Mesendoderm (in vitro differentiated cells): ENCODE measurements around the gene MUC12.

Experiments used
- DNase-seq: peaks from one replicate; pipeline ENCODE4 v3.0.0; 2013
- H2AK5ac ChIP-seq: 2 replicates; pipeline ENCODE4 v1.6.1; 2013; ENCODE audit warnings: low read length, inconsistent platforms
- H2BK120ac ChIP-seq: 2 replicates; pipeline ENCODE4 v1.6.1; 2013; ENCODE audit warnings: low read depth, mild to moderate bottlenecking, low read length, moderate library complexity, mixed read lengths
- H2BK15ac ChIP-seq: replicated peaks from 2 replicates; pipeline ENCODE4 v1.6.1; 2013; ENCODE audit warnings: low read depth, mild to moderate bottlenecking, moderate library complexity
- H2BK5ac ChIP-seq: 2 replicates; pipeline ENCODE4 v1.6.1; 2013; ENCODE audit warnings: low read length, inconsistent platforms
- H3K18ac ChIP-seq: 2 replicates; pipeline ENCODE4 v1.6.1; 2013; ENCODE audit warnings: mild to moderate bottlenecking, low read length, mixed read lengths
- H3K23ac ChIP-seq: one replicate; pipeline ENCODE4 v1.6.1; 2013; ENCODE audit warnings: low read length
- H3K27ac ChIP-seq: 2 replicates; pipeline ENCODE4 v1.5.1; 2013; ENCODE audit warnings: low read depth, mild to moderate bottlenecking, inconsistent platforms, low read length, moderate library complexity
- H3K27me3 ChIP-seq: 2 replicates; pipeline ENCODE4 v1.6.1; 2013; ENCODE audit warnings: low read length, control low read depth, mild to moderate bottlenecking, inconsistent platforms; ENCODE audit not compliant: insufficient read depth, poor library complexity
- H3K36me3 ChIP-seq: 2 replicates; pipeline ENCODE4 v1.6.1; 2013; ENCODE audit warnings: low read length, inconsistent platforms; ENCODE audit not compliant: control insufficient read depth, insufficient read depth
- H3K4ac ChIP-seq: one replicate; pipeline ENCODE4 v1.6.1; 2013; ENCODE audit warnings: low read depth, mild to moderate bottlenecking, low read length, moderate library complexity
- H3K4me1 ChIP-seq: 2 replicates; pipeline ENCODE4 v1.6.1; 2013; ENCODE audit warnings: low read depth, low read length, inconsistent platforms; ENCODE audit not compliant: control insufficient read depth
- H3K4me2 ChIP-seq: 2 replicates; pipeline ENCODE4 v1.6.1; 2013; ENCODE audit warnings: low read length
- H3K4me3 ChIP-seq: 2 replicates; pipeline ENCODE4 v1.5.1; 2013; ENCODE audit warnings: mild to moderate bottlenecking, low read length
- H3K56ac ChIP-seq: one replicate; pipeline ENCODE4 v1.6.1; 2013; ENCODE audit warnings: low read length
- H3K79me1 ChIP-seq: 2 replicates; pipeline ENCODE4 v1.6.1; 2013; ENCODE audit warnings: low read length, inconsistent platforms
- H3K79me2 ChIP-seq: 2 replicates; pipeline ENCODE4 v1.6.1; 2013; ENCODE audit warnings: mild to moderate bottlenecking, low read length; ENCODE audit not compliant: control insufficient read depth, insufficient read depth
- H3K9ac ChIP-seq: 2 replicates; pipeline ENCODE4 v1.6.1; 2013; ENCODE audit warnings: low read length, inconsistent platforms
- H4K5ac ChIP-seq: one replicate; pipeline ENCODE4 v1.6.1; 2013; ENCODE audit warnings: low read length
- H4K8ac ChIP-seq: one replicate; pipeline ENCODE4 v1.6.1; 2013; ENCODE audit warnings: low read depth, mild to moderate bottlenecking, control low read depth, low read length, moderate library complexity
- WGBS: extraction: QIAGEN DNeasy Blood & Tissue Kit; methylation state at CpG from one replicate; pipeline ENCODE4 v1.1.7; 2013; ENCODE audit warnings: low lambda C conversion rate, missing lambda C conversion rate; ENCODE audit not compliant: insufficient coverage; ENCODE audit errors: extremely low coverage; 5-methylcytosine and 5-hydroxymethylcytosine counted together

Gene MUC12

GRCh38 chr7:100963874-100964273, 5.5 kb upstream of the MUC12 start:
- Histone ChIP-seq H4K8ac (no peak overlapping the region), H3K27ac (no peak overlapping the region), H2BK15ac (no peak overlapping the region), H4K5ac (no peak overlapping the region), H3K79me2 (no peaks in the 10 kb centered on the region), H3K4me3 (no peak overlapping the region), H3K9ac (no peak overlapping the region), H3K56ac (no peak overlapping the region), H2AK5ac (no peak overlapping the region), H3K23ac (no peak overlapping the region), H2BK120ac (no peak overlapping the region), H3K36me3 (no peaks in the 10 kb centered on the region), H3K4me1 (peaks cover 11% of the 10 kb centered on the region), H3K4ac (no peak overlapping the region), H3K79me1 (peaks cover 2% of the 10 kb centered on the region), H3K27me3 (no peaks in the 10 kb centered on the region), H3K4me2 (no peak overlapping the region), H3K18ac (no peak overlapping the region), H2BK5ac (no peak overlapping the region)
- WGBS: no CpG with 5 or more reads among the region's 8 CpGs
- DNase-seq: no peak

GRCh38 chr7:100964630-100965029, 4.7 kb upstream of the MUC12 start:
- no CpG with 5 or more reads among the region's 7 CpGs for WGBS
- no peaks in the 10 kb centered on the region for H3K36me3 ChIP-seq

GRCh38 chr7:100965045-100965722, 4.2 kb upstream of the MUC12 start:
- Histone ChIP-seq H4K8ac (no peak overlapping the region), H3K27ac (no peak overlapping the region), H3K23ac (no peak overlapping the region), H4K5ac (no peak overlapping the region), H2BK15ac (no peak overlapping the region), H2BK120ac (no peak overlapping the region), H3K4ac (no peak overlapping the region), H3K79me1 (peaks cover 2% of the 10 kb centered on the region), H2AK5ac (no peak overlapping the region), H3K27me3 (no peaks in the 10 kb centered on the region), H3K4me3 (peak overlapping the region; percentile 23), H2BK5ac (no peak overlapping the region), H3K79me2 (no peaks in the 10 kb centered on the region), H3K36me3 (no peaks in the 10 kb centered on the region), H3K9ac (peak overlapping the region; percentile 59), H3K4me1 (peaks cover 11% of the 10 kb centered on the region), H3K4me2 (peak overlapping the region; percentile 73), H3K18ac (no peak overlapping the region), H3K56ac (peak overlapping the region; percentile 88)
- WGBS: no CpG with 5 or more reads among the region's 25 CpGs
- peak; percentile 38 for DNase-seq

More at GRCh38 chr7:100964630-100965029, 4.7 kb upstream of the MUC12 start:
- Histone ChIP-seq H3K56ac (peak overlapping the region; percentile 63), H3K27me3 (no peaks in the 10 kb centered on the region), H3K4ac (no peak overlapping the region), H3K27ac (no peak overlapping the region), H4K5ac (no peak overlapping the region), H3K4me2 (no peak overlapping the region), H3K4me3 (no peak overlapping the region), H2BK120ac (no peak overlapping the region), H2BK5ac (no peak overlapping the region), H3K4me1 (peaks cover 11% of the 10 kb centered on the region), H2AK5ac (no peak overlapping the region), H3K79me2 (no peaks in the 10 kb centered on the region), H3K23ac (no peak overlapping the region), H3K79me1 (peaks cover 2% of the 10 kb centered on the region), H3K18ac (no peak overlapping the region), H4K8ac (no peak overlapping the region), H2BK15ac (no peak overlapping the region), H3K9ac (peak overlapping the region; percentile 59)
- DNase-seq: no peak

GRCh38 chr7:100965723-100966541, 3.4 kb upstream of the MUC12 start:
- Histone ChIP-seq H3K27me3 (no peaks in the 10 kb centered on the region), H2BK120ac (no peak overlapping the region), H3K27ac (no peak overlapping the region), H3K18ac (peak overlapping the region; percentile 55), H3K23ac (no peak overlapping the region), H3K9ac (peak overlapping the region; percentile 62), H4K8ac (no peak overlapping the region), H3K4me1 (peaks cover 11% of the 10 kb centered on the region), H3K56ac (peak overlapping the region; percentile 88), H4K5ac (no peak overlapping the region), H2AK5ac (no peak overlapping the region), H3K4ac (no peak overlapping the region), H2BK5ac (no peak overlapping the region), H3K79me2 (no peaks in the 10 kb centered on the region), H2BK15ac (no peak overlapping the region), H3K4me2 (peak overlapping the region; percentile 73), H3K4me3 (peak overlapping the region; percentile 25), H3K79me1 (peaks cover 2% of the 10 kb centered on the region), H3K36me3 (no peaks in the 10 kb centered on the region)
- no CpG with 5 or more reads among the region's 58 CpGs for WGBS
- peak; percentile 99 for DNase-seq

GRCh38 chr7:100966542-100967291, 2.6 kb upstream of the MUC12 start:
- H4K5ac ChIP-seq: no peak overlapping the region
- no peak overlapping the region for H3K18ac ChIP-seq
- H3K27me3 ChIP-seq: no peaks in the 10 kb centered on the region
- no peak overlapping the region for H2BK15ac ChIP-seq
- H3K9ac ChIP-seq: peak overlapping the region; percentile 71
- no peaks in the 10 kb centered on the region for H3K36me3 ChIP-seq
- DNase-seq: no peak
- H2BK120ac ChIP-seq: no peak overlapping the region
- H2AK5ac ChIP-seq: no peak overlapping the region
- peak overlapping the region; percentile 3 for H3K23ac ChIP-seq
- H3K4me2 ChIP-seq: peak overlapping the region; percentile 77
- peaks cover 11% of the 10 kb centered on the region for H3K4me1 ChIP-seq
- peak overlapping the region; percentile 28 for H3K4me3 ChIP-seq
- no peak overlapping the region for H4K8ac ChIP-seq
- WGBS: no CpG with 5 or more reads among the region's 40 CpGs
- no peak overlapping the region for H2BK5ac ChIP-seq
- H3K79me1 ChIP-seq: peaks cover 2% of the 10 kb centered on the region
- H3K27ac ChIP-seq: no peak overlapping the region
- H3K4ac ChIP-seq: no peak overlapping the region
- peak overlapping the region; percentile 86 for H3K56ac ChIP-seq
- H3K79me2 ChIP-seq: no peaks in the 10 kb centered on the region
